HFFc6 (cell line): Measurements from ENCODE around the gene KCNJ5. TPM values are rescaled to one million over a fixed set of nuclear protein-coding genes. Genes with fewer than 3 reads are reported as not detected.

Experiments
- DNase-seq: peaks from one replicate; pipeline ENCODE4 v3.0.0-alpha.2; 2018
- H3K27ac Mint-ChIP-seq: 2 replicates; pipeline ENCODE4 v1.8.0; 2020; ENCODE audit warnings: mild to moderate bottlenecking, mixed read lengths
- H3K27me3 Mint-ChIP-seq: 2 replicates; pipeline ENCODE4 v1.8.0; 2021; ENCODE audit warnings: mild to moderate bottlenecking, moderate library complexity, mixed read lengths; ENCODE audit not compliant: insufficient read depth
- H3K36me3 Mint-ChIP-seq: 2 replicates; pipeline ENCODE4 v1.8.0; 2021; ENCODE audit warnings: low read depth, mixed read lengths
- H3K4me1 Mint-ChIP-seq: 2 replicates; pipeline ENCODE4 v1.8.0; 2020; ENCODE audit warnings: low read depth, mixed read lengths
- H3K4me3 Mint-ChIP-seq: 2 replicates; pipeline ENCODE4 v1.8.0; 2020; ENCODE audit warnings: mild to moderate bottlenecking, moderate library complexity, mixed read lengths
- H3K9me3 Mint-ChIP-seq: 2 replicates; pipeline ENCODE4 v1.8.0; 2020; ENCODE audit warnings: mild to moderate bottlenecking, mixed read lengths
- total RNA-seq, 6 experiments: library from RNA; stranded (reverse); fragmentation: NEBNext Ultra II Directional; extraction: Animal tissue kit (Norgen Biotek cat#: 25700); gene quantifications; 2 replicates in 1 of 6; 3 replicates in 5 of 6; pipeline ENCODE4 v1.2.3, GENCODE V29; 2021
- TF ChIP-seq, protein P1 (sequence below): fragments of 200-600 bp; sonication (generic); IDR thresholded peaks from 2 replicates; pipeline ENCODE4 v1.5.0; 2021; ENCODE audit warnings: antibody characterized with exemption, mild to moderate bottlenecking

The KCNJ5 gene
- total RNA-seq, 6 experiments from 2014 or later = not detected

GRCh38 chr11:128897826-128898225 lies 6.7 kb downstream of the KCNJ5 start:
- DNase-seq = no peak
- peaks cover 7% of the 10 kb centered on the region for H3K27me3 Mint-ChIP-seq
- TF ChIP-seq, protein P1, sequence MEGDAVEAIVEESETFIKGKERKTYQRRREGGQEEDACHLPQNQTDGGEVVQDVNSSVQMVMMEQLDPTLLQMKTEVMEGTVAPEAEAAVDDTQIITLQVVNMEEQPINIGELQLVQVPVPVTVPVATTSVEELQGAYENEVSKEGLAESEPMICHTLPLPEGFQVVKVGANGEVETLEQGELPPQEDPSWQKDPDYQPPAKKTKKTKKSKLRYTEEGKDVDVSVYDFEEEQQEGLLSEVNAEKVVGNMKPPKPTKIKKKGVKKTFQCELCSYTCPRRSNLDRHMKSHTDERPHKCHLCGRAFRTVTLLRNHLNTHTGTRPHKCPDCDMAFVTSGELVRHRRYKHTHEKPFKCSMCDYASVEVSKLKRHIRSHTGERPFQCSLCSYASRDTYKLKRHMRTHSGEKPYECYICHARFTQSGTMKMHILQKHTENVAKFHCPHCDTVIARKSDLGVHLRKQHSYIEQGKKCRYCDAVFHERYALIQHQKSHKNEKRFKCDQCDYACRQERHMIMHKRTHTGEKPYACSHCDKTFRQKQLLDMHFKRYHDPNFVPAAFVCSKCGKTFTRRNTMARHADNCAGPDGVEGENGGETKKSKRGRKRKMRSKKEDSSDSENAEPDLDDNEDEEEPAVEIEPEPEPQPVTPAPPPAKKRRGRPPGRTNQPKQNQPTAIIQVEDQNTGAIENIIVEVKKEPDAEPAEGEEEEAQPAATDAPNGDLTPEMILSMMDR = no peak
- H3K36me3 Mint-ChIP-seq = no peaks in the 10 kb centered on the region
- peaks cover 35% of the 10 kb centered on the region for H3K4me1 Mint-ChIP-seq
- H3K4me3 Mint-ChIP-seq = no peak overlapping the region
- no peaks in the 10 kb centered on the region for H3K9me3 Mint-ChIP-seq
- no peak overlapping the region for H3K27ac Mint-ChIP-seq

- Mint-ChIP-seq H3K27me3 (peaks cover 11% of the 10 kb centered on the region), H3K9me3 (no peaks in the 10 kb centered on the region), H3K4me1 (peaks cover 45% of the 10 kb centered on the region), H3K27ac (no peak overlapping the region), H3K36me3 (no peaks in the 10 kb centered on the region), H3K4me3 (no peak overlapping the region)
- no peak for DNase-seq
- TF ChIP-seq, protein P1 = no peak
Measured at GRCh38 chr11:128898580-128899344, 7.6 kb downstream of the KCNJ5 start.

- no peaks in the 10 kb centered on the region for H3K36me3 Mint-ChIP-seq
- H3K9me3 Mint-ChIP-seq = no peaks in the 10 kb centered on the region
Measured at GRCh38 chr11:128900468-128900867, 9.3 kb downstream of the KCNJ5 start.

GRCh38 chr11:128901653-128902514 lies 10.7 kb downstream of the KCNJ5 start:
- no peak overlapping the region for H3K27ac Mint-ChIP-seq
- no peaks in the 10 kb centered on the region for H3K9me3 Mint-ChIP-seq

More at GRCh38 chr11:128900468-128900867, 9.3 kb downstream of the KCNJ5 start:
- no peak for DNase-seq
- TF ChIP-seq, protein P1 = no peak
- H3K27me3 Mint-ChIP-seq = peaks cover 8% of the 10 kb centered on the region
- no peak overlapping the region for H3K27ac Mint-ChIP-seq
- no peak overlapping the region for H3K4me3 Mint-ChIP-seq
- peaks cover 56% of the 10 kb centered on the region for H3K4me1 Mint-ChIP-seq

DNA sequence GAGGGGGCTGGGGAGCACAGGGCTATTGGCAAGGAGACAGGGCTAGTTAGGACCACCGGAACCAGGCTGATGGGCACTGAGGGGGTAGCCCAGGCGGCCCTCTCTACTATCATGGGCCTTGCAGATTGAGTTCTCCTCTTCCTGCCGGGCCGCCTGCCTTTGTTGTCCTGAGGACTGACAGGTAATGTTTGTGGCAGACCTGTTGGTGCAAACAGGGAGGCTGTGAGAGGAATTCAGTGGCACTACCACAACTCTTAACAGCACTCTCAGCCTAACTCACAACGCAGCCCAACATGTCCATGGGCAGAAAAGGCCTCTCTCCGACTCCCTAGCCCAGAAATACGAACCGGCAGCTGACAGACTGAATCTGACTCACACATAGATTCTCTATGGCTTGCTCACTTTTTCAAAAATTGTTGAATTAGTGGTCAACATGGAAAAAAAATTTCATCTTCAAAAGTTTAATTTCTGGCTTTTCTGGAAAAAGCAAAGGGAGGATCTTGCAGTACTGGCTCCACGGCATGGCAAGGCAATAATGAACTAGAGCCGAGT lies 11.4 kb downstream of the KCNJ5 start:
- H3K36me3 Mint-ChIP-seq = no peaks in the 10 kb centered on the region
- H3K4me1 Mint-ChIP-seq = peaks cover 66% of the 10 kb centered on the region
- H3K27ac Mint-ChIP-seq = no peak overlapping the region
- TF ChIP-seq, protein P1 = no peak
- no peaks in the 10 kb centered on the region for H3K9me3 Mint-ChIP-seq
- H3K4me3 Mint-ChIP-seq = peak overlapping the region; percentile 13; the same call in 1 of the 2 replicates
- DNase-seq = peak; percentile 67
- H3K27me3 Mint-ChIP-seq = peaks cover 8% of the 10 kb centered on the region

More at GRCh38 chr11:128901653-128902514, 10.7 kb downstream of the KCNJ5 start:
- no peak overlapping the region for H3K4me3 Mint-ChIP-seq
- H3K4me1 Mint-ChIP-seq = peaks cover 59% of the 10 kb centered on the region
- H3K36me3 Mint-ChIP-seq = no peaks in the 10 kb centered on the region
- H3K27me3 Mint-ChIP-seq = peaks cover 8% of the 10 kb centered on the region
- TF ChIP-seq, protein P1 = no peak
- DNase-seq = no peak
